DMS 273 treated with DMSO at 0.1 percent for 48 hours (cell line): ENCODE results near the gene NRN1L.

Source experiments
- DNase-seq: peaks from one replicate; lab custom pipeline; 2025; lab: John Stamatoyannopoulos, UW

NRN1L gene

GRCh38 chr16:67935402-67936123 is 50.9 kb downstream of the NRN1L start:
- DNase-seq, result peak; percentile 94
